ENCODE results near the gene EFNA5.

The EFNA5 gene

DNA sequence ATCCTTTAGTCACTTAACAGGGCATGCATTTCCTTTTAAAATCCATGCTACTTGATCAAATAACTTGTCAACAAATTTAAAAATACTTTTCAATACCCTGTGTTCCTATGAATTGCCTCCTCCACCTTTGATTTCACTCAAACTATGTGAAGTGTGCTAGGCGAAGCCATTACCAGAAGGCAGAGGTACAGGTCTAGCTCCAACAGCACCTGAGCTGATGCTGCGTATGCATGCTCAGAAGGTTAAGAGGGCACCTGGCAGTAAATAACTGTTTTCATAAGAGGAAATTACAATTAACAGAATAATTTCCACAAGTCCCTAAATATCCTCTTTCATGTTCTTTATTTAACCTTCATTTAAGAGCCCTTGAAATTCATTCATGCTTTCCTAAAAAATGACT is 251.8 kb downstream of the EFNA5 start:
- no peak overlapping the region for H3K4me3 ChIP-seq (ENCODE audit: low read depth, low read length)
- DNase-seq (ENCODE audit: low read depth): no peak
- no peak for TF ChIP-seq MYC (IDR thresholded peaks at IDR 0.05; ENCODE audit: low read depth, low read length)
- TF ChIP-seq CTCF (IDR thresholded peaks at IDR 0.05; ENCODE audit: low read depth, low read length): no peak
- TF ChIP-seq MAX (IDR thresholded peaks at IDR 0.05; ENCODE audit: low read depth, low read length): no peak
- no peak for TF ChIP-seq POLR2A (IDR thresholded peaks at IDR 0.05; ENCODE audit: extremely low read depth, insufficient read length)

- H3K4me3 ChIP-seq (ENCODE audit: low read depth, low read length): no peak overlapping the region
- DNase-seq (ENCODE audit: low read depth): no peak
- TF ChIP-seq CTCF (IDR thresholded peaks at IDR 0.05; ENCODE audit: low read depth, low read length) (no peak), MAX (IDR thresholded peaks at IDR 0.05; ENCODE audit: low read depth, low read length) (no peak), MYC (IDR thresholded peaks at IDR 0.05; ENCODE audit: low read depth, low read length) (no peak), POLR2A (IDR thresholded peaks at IDR 0.05; ENCODE audit: extremely low read depth, insufficient read length) (no peak)
These were observed 252.7 kb downstream of the EFNA5 start for GRCh38 chr5:107418071-107418470.

- H3K4me3 ChIP-seq (ENCODE audit: low read depth, low read length): no peak overlapping the region
- TF ChIP-seq CTCF (IDR thresholded peaks at IDR 0.05; ENCODE audit: low read depth, low read length) (no peak), MAX (IDR thresholded peaks at IDR 0.05; ENCODE audit: low read depth, low read length) (no peak), MYC (IDR thresholded peaks at IDR 0.05; ENCODE audit: low read depth, low read length) (no peak), POLR2A (IDR thresholded peaks at IDR 0.05; ENCODE audit: extremely low read depth, insufficient read length) (no peak)
- DNase-seq (ENCODE audit: low read depth): no peak
These were observed 255.0 kb downstream of the EFNA5 start for GRCh38 chr5:107415762-107416161.

GRCh38 chr5:107414802-107415201 is 255.9 kb downstream of the EFNA5 start:
- no peak for DNase-seq (ENCODE audit: low read depth)
- no peak for TF ChIP-seq CTCF (IDR thresholded peaks at IDR 0.05; ENCODE audit: low read depth, low read length)
- no peak for TF ChIP-seq MYC (IDR thresholded peaks at IDR 0.05; ENCODE audit: low read depth, low read length)
- TF ChIP-seq MAX (IDR thresholded peaks at IDR 0.05; ENCODE audit: low read depth, low read length): no peak
- TF ChIP-seq POLR2A (IDR thresholded peaks at IDR 0.05; ENCODE audit: extremely low read depth, insufficient read length): no peak
- no peak overlapping the region for H3K4me3 ChIP-seq (ENCODE audit: low read depth, low read length)

DNA sequence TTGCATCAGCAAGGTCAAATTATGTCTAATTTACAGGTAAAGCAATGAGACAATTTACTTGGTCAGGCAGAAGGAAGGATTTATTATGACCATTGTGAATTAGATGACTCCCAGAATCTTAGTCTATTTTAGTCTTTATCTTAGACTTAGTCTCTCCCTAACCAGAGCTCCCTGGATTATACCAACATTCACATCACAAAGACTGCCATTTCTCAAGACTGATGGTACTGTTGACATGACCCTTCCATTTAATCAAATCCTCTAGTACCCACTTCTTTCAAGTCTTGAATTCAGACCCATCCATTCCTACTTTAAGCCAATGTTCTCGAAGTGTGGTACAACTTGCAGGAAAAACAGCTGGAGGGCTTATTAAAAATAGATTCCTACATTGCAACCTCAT is 257.0 kb downstream of the EFNA5 start:
- TF ChIP-seq MYC (IDR thresholded peaks at IDR 0.05; ENCODE audit: low read depth, low read length): no peak
- no peak for TF ChIP-seq CTCF (IDR thresholded peaks at IDR 0.05; ENCODE audit: low read depth, low read length)
- TF ChIP-seq POLR2A (IDR thresholded peaks at IDR 0.05; ENCODE audit: extremely low read depth, insufficient read length): no peak
- TF ChIP-seq MAX (IDR thresholded peaks at IDR 0.05; ENCODE audit: low read depth, low read length): no peak
- DNase-seq (ENCODE audit: low read depth): no peak
- no peak overlapping the region for H3K4me3 ChIP-seq (ENCODE audit: low read depth, low read length)

- no peak overlapping the region for H3K4me3 ChIP-seq (ENCODE audit: low read depth, low read length)
- DNase-seq (ENCODE audit: low read depth): no peak
- TF ChIP-seq CTCF (IDR thresholded peaks at IDR 0.05; ENCODE audit: low read depth, low read length) (no peak), MYC (IDR thresholded peaks at IDR 0.05; ENCODE audit: low read depth, low read length) (no peak)
These were observed 262.2 kb downstream of the EFNA5 start for GRCh38 chr5:107408564-107408963.

Data from NB4 (cell line).